ENCODE results near the gene RCOR2.

DNA sequence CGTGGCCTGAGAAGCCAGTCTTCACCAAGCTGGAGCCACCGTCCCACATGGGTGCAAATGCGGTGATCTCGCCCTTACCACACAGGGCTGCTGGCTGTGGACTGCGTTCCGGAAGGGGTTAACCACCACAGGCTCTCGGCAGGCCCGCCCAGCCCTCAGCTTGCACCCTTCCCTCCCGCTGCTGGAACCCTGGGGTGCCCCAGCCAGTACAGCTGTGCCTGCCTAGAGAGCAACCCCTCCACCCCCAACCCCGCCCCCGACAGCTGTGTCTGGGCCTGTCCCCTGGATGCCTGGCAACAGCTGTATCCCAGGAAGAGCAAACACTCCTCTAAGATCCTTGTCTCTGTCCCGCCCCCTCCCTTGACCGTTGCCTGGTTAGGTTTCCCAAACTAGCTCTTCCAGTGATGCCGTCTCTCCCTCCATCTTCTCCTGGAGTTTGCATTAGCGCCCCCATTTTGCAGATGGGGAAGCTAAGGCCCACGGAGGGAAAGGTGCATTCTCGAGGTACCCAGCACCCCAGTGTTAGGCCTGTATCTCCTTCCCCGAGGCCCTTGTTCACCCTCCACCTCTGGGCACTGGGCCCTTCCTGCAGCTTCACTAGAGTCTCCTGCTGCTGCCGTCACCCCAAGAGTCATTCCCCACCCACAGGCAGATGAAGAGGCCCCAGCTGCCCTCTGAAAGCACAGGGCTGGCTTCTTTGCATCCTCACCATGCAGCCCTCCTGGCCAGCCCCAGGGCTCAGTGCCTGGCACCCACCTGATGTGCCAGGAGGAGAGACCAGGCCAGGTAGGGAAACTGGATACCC, 44.8 kb upstream of the RCOR2 start:
- TF ChIP-seq, protein P1, sequence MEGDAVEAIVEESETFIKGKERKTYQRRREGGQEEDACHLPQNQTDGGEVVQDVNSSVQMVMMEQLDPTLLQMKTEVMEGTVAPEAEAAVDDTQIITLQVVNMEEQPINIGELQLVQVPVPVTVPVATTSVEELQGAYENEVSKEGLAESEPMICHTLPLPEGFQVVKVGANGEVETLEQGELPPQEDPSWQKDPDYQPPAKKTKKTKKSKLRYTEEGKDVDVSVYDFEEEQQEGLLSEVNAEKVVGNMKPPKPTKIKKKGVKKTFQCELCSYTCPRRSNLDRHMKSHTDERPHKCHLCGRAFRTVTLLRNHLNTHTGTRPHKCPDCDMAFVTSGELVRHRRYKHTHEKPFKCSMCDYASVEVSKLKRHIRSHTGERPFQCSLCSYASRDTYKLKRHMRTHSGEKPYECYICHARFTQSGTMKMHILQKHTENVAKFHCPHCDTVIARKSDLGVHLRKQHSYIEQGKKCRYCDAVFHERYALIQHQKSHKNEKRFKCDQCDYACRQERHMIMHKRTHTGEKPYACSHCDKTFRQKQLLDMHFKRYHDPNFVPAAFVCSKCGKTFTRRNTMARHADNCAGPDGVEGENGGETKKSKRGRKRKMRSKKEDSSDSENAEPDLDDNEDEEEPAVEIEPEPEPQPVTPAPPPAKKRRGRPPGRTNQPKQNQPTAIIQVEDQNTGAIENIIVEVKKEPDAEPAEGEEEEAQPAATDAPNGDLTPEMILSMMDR (IDR thresholded peaks at IDR 0.05; ENCODE audit: low read length), result no peak
- TF ChIP-seq EZH2 (optimal IDR thresholded peaks at IDR 0.05; ENCODE audit: low read depth, low read length), result no peak
